ENCODE results near the gene CPO. TPM values are rescaled to one million over a fixed set of nuclear protein-coding genes. Genes with fewer than 3 reads are reported as not detected.

CPO gene
- total RNA-seq, 1 donor from 2014 or later, result not detected

DNA sequence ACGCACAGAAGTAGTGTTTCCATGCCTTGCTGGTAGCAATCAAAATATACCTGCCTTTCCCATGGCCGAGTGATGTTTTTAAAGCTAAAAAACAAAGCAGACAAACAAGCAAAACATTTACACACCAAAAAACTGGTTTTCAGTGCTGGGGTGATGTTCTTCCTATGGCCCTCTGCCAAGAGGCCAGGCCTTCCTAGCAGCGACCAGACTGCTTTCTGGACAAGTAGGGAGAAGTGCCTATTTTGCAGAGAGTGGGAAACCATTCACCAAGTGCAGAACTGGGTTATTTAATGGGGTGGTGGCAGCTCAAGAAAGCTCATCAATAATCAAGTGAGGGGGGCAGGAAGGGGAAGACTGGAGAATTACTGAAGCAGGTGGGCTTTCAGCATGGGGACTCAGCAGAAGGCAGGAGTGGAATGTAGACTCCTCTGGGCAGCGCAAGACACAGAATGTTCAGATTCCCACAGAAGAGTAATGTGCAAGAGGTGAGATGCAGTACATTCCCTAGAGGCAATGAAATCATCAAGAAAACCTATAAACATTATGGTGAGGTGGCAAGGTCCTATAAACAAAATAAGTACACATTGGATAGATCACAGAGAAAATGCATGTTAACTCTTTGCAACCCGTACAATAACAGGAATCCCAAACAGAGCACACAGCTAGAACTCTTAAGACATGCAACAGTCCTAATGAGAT lies 44.0 kb downstream of the CPO start:
- Histone ChIP-seq H3K27me3 (no peaks in the 10 kb centered on the region), H3K36me3 (no peaks in the 10 kb centered on the region), H3K9me3 (no peaks in the 10 kb centered on the region), H3K27ac (no peak overlapping the region), H3K4me1 (peaks cover 4% of the 10 kb centered on the region), H3K4me3 (no peak overlapping the region)
- TF ChIP-seq, protein P1, sequence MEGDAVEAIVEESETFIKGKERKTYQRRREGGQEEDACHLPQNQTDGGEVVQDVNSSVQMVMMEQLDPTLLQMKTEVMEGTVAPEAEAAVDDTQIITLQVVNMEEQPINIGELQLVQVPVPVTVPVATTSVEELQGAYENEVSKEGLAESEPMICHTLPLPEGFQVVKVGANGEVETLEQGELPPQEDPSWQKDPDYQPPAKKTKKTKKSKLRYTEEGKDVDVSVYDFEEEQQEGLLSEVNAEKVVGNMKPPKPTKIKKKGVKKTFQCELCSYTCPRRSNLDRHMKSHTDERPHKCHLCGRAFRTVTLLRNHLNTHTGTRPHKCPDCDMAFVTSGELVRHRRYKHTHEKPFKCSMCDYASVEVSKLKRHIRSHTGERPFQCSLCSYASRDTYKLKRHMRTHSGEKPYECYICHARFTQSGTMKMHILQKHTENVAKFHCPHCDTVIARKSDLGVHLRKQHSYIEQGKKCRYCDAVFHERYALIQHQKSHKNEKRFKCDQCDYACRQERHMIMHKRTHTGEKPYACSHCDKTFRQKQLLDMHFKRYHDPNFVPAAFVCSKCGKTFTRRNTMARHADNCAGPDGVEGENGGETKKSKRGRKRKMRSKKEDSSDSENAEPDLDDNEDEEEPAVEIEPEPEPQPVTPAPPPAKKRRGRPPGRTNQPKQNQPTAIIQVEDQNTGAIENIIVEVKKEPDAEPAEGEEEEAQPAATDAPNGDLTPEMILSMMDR (IDR thresholded peaks at IDR 0.05), result no peak
- no peak for TF ChIP-seq POLR2AphosphoS5 (IDR thresholded peaks at IDR 0.05; ENCODE audit: insufficient read depth in 1 of 2, low read depth in 1 of 2)
- no peak for TF ChIP-seq POLR2A (IDR thresholded peaks at IDR 0.05)
- intact Hi-C loops (cut with DNase I), result loop anchor here (5.0 to 10.0 kb wide), 2 partner anchors 179 to 489 kb away; no protein-coding TSS in a partner anchor
- DNase-seq (ENCODE audit: extremely low spot score in 2 of 2), result no peak

DNA sequence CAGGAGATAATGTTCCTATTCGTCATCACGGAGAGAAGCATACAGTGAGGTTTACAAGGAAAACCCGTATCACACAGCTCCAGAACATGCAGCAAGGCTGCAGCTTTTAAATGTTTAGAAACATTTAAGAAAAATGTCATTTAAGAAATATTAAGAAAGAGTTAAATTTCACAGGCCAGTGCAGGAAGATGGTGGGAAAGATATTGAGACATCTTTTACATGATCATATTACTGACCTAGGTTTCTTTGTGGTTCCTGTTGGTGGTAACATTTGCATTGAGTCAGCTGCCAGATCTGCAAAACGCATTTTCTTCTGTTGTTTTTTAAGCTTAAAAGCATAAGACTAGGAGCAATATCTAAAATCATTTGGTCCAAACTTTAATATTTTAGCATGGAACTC lies 44.9 kb downstream of the CPO start:
- no peaks in the 10 kb centered on the region for H3K36me3 ChIP-seq
- no peak for TF ChIP-seq POLR2A (IDR thresholded peaks at IDR 0.05)
- no peak for TF ChIP-seq POLR2AphosphoS5 (IDR thresholded peaks at IDR 0.05; ENCODE audit: insufficient read depth in 1 of 2, low read depth in 1 of 2)
- TF ChIP-seq, protein P1 (IDR thresholded peaks at IDR 0.05), result no peak
- DNase-seq (ENCODE audit: extremely low spot score in 2 of 2), result no peak
- H3K27me3 ChIP-seq, result no peaks in the 10 kb centered on the region
- no peak overlapping the region for H3K4me3 ChIP-seq
- H3K4me1 ChIP-seq, result peaks cover 4% of the 10 kb centered on the region
- H3K9me3 ChIP-seq, result no peaks in the 10 kb centered on the region
- intact Hi-C loops (cut with DNase I), result loop anchor here (5.0 to 10.0 kb wide), 2 partner anchors 179 to 488 kb away; no protein-coding TSS in a partner anchor
- no peak overlapping the region for H3K27ac ChIP-seq

DNA sequence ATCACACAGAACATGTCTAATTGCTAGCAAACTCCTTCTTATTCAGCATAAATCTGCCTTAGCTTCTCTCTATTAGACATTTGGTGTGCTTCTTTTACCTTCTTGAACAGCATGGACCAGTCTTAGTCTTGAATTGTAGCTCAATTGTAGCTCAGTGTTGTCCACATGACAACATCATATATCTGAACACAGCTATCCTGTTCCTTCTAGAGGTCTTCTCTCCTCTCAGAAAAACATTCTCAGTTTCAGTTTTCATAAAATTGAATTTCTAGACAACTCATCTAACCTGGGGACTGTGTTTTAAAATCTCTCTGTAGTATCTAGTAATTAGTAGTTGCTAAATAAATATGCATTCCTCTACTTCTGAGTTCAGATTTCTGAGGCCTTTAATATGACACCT lies 47.6 kb downstream of the CPO start:
- H3K4me1 ChIP-seq, result peaks cover 9% of the 10 kb centered on the region
- H3K27me3 ChIP-seq, result no peaks in the 10 kb centered on the region
- no peaks in the 10 kb centered on the region for H3K36me3 ChIP-seq
- TF ChIP-seq POLR2AphosphoS5 (IDR thresholded peaks at IDR 0.05; ENCODE audit: insufficient read depth in 1 of 2, low read depth in 1 of 2) (no peak), POLR2A (IDR thresholded peaks at IDR 0.05) (no peak)
- TF ChIP-seq, protein P1 (IDR thresholded peaks at IDR 0.05), result no peak
- no peaks in the 10 kb centered on the region for H3K9me3 ChIP-seq
- no peak for DNase-seq (ENCODE audit: extremely low spot score in 2 of 2)
- H3K27ac ChIP-seq, result no peak overlapping the region
- H3K4me3 ChIP-seq, result no peak overlapping the region
- intact Hi-C loops (cut with DNase I), result loop anchor here (10.0 kb wide), 1 partner anchor 182 kb away; no protein-coding TSS in a partner anchor

DNA sequence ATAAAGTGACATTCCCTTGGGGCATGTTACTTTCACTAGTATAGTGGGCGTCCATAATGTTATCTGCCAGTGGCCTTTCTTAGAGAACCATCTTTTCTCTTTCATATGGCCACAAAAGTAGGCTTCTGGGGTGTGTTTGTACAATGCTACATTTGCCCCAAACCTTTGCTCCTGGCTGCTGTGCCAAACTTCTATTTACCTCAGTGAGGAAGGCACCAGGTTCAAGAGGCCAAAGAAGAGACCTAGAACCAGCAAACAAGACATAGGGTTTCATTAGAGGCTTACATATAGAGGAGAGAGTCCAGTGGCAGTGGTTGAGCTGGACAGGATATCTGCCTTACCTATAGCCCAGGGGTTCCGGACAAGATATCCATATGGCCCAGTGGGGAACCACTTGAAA lies 48.5 kb downstream of the CPO start:
- H3K9me3 ChIP-seq, result no peaks in the 10 kb centered on the region
- H3K4me1 ChIP-seq, result peaks cover 6% of the 10 kb centered on the region
- no peaks in the 10 kb centered on the region for H3K36me3 ChIP-seq
- H3K27ac ChIP-seq, result no peak overlapping the region
- DNase-seq (ENCODE audit: extremely low spot score in 2 of 2), result no peak
- no peak overlapping the region for H3K4me3 ChIP-seq
- intact Hi-C loops (cut with DNase I), result loop anchor here (10.0 kb wide), 1 partner anchor 183 kb away; no protein-coding TSS in a partner anchor
- H3K27me3 ChIP-seq, result no peaks in the 10 kb centered on the region
- TF ChIP-seq, protein P1 (IDR thresholded peaks at IDR 0.05), result no peak
- TF ChIP-seq POLR2AphosphoS5 (IDR thresholded peaks at IDR 0.05; ENCODE audit: insufficient read depth in 1 of 2, low read depth in 1 of 2), result no peak
- TF ChIP-seq POLR2A (IDR thresholded peaks at IDR 0.05), result no peak

DNA sequence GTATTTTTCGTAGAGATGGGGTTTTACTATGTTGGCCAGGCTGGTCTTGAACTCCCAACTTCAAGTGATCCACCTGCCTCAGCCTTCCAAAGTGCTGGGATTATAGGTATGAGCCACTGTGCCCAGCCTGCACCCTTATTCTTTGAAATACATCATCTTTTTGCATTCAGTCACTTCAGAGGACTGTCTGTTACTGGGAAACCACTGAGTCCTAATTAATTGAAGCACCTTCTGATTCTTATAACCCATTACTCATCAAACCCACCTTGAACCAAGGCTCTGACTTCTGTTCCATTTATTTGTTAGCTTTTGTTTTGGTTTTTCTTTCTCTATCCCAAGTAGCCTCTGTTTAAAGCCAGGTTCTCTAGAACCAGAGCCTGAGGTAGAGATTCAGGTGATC lies 49.6 kb downstream of the CPO start:
- no peaks in the 10 kb centered on the region for H3K9me3 ChIP-seq
- H3K36me3 ChIP-seq, result no peaks in the 10 kb centered on the region
- intact Hi-C loops (cut with DNase I), result loop anchor here (10.0 kb wide), 1 partner anchor 184 kb away; no protein-coding TSS in a partner anchor
- H3K27me3 ChIP-seq, result no peaks in the 10 kb centered on the region
- H3K4me1 ChIP-seq, result peaks cover 4% of the 10 kb centered on the region
- TF ChIP-seq, protein P1 (IDR thresholded peaks at IDR 0.05), result no peak
- TF ChIP-seq POLR2AphosphoS5 (IDR thresholded peaks at IDR 0.05; ENCODE audit: insufficient read depth in 1 of 2, low read depth in 1 of 2) (no peak), POLR2A (IDR thresholded peaks at IDR 0.05) (no peak)
- DNase-seq (ENCODE audit: extremely low spot score in 2 of 2), result no peak
- no peak overlapping the region for H3K27ac ChIP-seq
- no peak overlapping the region for H3K4me3 ChIP-seq

All from vagina (tissue), 2 donors.